CD4-positive, alpha-beta T cell treated with Interleukin-4 for 4 hours (primary cell): Measurements from ENCODE around the gene EIF3L.

Experiments
- DNase-seq: peaks from one replicate; pipeline ENCODE4 v3.0.0-alpha.2; 2020

EIF3L gene

DNA sequence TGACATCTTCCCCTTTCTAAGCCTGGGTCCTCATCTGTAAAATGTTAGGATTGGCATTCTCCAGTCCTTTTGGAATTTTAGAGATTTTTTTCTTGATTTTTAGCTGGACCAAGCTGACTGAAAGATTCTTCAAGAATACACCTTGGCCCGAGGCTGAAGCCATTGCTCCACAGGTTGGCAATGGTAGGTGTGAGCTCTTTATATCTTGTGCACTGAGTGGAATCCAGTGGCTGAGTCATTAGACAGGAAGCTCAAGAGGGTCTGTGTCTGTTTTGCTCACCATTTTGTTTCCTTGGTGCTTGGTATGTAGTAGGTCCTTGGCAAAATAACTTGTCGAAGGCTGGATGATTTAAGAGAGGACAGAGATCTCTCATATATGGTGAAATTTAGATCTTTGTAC is 6.2 kb downstream of the EIF3L start:
- no peak for DNase-seq

DNA sequence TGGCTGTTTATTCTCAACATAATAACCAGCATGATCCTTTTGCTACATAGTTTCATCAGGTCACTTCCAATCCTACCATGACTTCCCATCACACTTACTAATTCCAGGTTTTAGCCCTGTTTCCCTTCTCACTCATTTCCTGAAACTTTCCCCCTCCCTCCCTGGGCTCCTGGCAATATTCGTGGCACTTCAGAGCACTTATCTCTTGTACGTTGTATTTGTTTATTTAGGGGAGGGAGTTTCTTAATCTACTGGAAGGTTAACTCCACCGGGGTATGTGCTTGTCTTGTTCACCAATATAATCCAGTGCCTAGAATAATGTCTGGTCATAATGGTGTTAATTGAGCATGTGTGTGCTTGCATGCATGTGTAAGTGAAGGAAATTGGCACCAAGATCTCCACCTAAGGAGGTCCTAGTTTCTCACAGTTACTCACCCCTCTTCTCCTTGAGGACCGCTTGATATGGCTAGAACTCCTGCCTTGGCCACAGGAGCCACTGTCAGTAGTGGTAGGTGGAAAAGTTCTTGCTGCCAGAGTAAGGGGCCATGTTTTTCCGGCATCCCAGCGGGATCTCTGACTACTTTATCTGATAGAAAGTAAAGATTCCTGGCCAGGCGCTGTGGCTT is 11.7 kb downstream of the EIF3L start:
- no peak for DNase-seq

DNA sequence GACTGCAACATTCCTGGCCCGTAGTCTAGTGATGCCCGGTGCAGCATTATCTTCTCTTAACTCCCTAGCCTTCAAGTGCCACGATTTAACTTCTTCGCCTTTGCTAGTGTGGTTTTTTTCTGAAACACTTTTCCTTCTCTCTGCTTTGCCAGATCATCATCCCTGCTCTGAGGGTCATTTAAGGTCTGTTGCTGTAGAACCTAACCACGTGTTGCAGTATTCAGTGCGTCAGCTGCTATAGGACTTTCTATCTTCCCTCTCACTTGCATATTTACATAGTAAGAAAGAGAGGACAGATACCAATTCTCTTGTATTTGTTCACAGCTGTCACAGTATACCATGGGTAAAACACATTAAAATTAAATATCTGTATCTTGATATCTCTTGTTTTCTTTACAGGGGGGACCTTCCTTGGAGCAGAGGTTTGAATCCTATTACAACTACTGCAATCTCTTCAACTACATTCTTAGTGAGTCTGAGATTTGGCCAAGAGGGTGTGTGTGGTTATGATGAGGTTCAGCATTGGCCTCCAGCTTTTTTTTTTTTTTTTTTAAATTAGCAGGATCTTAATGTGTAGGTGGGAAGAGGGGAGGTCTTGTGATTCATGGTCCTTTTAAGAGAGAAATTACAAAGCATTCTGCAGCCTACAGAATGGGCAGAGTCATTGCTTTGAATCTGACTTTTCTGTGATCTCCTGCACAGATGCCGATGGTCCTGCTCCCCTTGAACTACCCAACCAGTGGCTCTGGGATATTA is 13.5 kb downstream of the EIF3L start:
- no peak for DNase-seq

DNA sequence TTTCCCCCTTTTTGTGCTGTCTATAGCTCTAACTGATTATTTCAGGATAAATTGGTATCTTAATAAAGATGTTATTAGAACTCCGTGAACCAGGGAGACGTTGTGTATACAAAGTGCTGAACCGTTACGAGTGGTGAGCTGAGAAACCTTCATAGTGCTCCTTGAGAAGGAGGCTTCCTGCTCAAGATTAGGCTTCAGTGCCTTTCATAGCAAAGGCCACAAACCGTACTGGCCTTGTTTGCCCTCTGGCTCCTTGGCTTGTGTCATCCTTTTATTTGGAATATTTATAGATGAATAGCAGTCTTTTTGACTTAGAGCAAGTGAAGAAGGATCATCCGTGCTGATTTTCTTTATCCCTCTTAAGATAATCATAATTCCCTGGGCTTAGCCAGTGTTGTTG is 16.3 kb downstream of the EIF3L start:
- no peak for DNase-seq

DNA sequence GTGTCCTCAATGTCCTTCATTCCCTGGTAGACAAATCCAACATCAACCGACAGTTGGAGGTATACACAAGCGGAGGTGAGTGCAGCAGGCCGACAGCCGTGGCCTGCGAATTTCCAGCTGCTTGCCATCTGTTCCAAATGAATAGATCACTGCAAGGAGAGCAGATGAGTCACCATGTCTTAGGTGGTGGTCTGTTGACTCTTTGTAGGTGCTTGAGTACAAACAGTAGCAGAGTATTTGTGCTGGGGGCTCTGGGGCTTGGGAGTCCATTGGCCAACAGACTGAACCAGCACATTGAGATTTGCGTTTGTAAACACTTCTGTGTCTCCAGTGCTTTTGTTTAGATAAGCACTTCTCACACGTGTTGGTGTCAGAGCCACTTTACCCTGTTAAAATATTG is 21.1 kb downstream of the EIF3L start:
- DNase-seq, result no peak

DNA sequence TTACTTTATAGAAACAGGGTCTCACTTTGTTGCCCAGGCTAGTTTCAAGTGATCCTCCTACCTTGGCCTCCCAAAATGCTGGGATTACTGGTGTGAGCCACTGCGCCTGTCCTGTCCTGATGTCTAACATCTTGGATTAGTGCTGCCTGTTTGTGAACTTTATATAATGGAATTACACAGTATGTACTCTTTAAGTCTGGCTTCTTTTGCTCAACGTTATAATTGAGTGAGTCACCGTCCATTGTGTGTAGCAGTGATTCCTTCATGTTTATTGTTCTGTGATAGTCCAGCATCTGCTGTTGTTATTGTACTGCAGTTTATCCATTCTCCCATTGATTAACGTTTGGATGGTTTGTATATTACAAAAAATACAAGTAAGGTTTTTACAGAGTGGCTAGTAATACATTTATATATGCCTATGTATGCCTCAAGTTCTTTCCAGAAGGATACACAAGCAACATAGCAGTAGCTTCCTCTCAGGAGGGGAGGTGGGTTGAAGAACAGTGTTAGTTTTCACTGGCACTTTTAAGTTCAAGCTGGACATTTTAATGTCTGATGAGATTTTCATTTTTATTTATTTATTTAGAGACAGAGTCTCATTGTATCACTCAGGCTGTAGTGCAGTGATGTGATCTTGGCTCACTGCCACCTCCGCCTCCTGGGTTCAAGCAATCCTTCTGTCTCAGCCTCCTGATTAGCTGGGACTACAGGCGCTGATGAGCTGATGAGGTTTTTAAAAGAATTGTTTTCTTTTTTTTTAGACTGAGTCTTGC is 31.6 kb downstream of the EIF3L start:
- no peak for DNase-seq

DNA sequence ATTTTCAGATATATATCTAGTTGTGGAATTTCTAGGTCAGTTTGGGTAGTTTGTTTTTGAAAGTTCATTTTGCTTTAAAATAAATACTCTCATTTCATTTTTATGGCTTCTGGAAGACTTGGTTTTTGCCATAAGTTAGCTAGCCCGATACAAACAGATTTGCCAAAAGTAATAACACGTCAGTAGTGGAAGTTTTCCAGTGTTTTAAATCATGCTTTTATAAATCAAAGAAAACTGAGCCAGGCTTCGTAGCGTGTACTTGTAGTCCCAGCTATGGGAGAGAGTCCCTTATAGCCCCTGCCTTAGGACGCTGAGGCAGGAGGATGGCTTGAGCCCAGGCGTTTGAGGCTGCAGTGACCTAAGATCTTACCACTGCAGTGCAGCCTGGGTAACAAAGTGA is 35.2 kb downstream of the EIF3L start:
- DNase-seq, result no peak

DNA sequence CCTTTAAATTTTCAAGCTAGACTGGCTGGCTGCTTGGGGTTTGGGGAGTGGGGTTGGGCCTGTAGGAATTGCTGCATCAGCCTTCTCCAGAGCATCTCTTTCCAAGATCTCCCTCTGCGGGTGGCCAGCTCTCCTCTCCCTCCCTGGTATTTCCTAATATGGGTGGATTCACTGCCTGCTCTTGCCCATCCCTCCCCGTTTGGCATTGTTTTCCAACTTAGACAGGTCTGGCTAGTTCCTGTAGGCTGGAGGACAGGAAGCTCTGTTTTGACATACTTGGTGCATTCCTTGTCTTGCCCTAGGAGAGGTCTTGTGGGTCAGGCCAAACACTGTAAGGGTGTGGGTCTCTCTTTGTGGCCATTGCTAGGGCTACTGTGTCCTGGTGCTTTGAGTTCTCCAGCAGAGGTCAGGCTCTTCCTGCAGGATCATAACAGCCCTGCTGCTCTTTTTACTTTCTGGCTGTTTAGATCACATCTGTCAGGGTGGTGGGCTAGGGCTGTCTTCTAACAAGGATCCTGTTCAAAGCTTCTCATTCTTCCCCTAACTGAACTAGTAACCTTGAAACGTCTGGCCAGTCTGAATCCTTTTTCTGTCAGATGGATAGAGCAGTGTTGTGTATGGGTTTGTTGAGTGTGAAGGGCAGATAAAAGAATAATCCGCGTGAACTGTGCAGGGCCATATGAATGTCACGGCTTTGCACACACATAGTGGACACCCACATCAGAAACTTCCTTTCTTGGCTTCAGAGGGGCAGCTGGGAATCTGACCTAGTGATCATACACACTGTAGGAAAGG is 38.6 kb downstream of the EIF3L start:
- no peak for DNase-seq

DNA sequence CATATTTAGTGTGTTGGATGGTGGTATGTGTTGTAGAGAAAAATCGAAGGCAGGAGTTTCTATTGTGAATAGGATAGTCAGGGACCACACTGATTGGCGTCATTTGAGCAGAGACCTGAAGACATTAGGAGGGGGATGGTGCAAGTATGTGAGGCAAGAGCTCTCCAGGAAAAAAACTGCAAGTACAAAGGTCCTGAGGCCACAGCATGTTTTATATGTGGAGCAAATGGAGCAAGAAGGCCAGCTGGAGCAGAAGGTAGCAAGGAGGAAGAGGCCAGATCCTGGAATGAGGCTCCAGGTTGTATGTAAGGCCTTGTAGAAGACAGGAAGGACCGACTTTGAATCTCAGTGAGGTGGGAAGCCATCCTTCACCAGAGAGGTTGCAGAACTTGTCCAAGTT is 42.7 kb downstream of the EIF3L start:
- no peak for DNase-seq

DNA sequence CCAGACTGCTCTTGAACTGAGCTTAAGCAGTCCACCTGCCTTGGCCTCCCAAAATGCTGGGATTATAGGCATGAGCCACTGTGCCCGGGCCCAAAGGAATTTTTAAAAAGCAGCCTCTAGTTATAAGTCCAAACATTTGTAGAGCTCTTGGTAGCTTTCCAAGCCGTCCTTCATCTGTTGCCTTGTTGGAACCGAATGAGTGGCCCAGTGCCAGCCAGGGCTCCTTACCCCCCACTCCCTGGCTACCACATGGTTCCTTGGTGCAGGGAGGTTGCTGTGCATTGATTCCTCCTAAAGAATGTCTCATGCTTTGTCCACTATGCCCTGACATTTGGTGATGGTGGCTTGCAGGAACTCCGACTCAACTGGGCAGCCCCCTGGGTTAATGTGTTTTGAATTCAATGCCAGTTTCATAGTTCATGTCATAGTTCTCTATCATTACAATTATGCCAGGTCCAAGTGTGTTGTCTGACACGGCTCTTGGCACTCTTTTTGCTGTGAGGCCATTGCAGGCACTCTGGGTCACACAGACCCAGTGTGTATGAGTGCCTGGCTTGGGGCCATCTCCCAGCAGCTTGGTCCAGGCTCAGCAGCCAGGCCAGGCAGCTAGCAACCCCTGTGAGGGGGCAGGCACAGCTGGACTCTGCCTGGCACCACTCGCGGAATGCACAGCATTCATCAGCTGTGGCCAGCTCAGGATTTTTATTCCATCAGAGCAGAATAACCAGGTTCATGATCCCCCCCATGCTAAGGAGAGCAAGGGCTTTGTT is 43.5 kb downstream of the EIF3L start:
- DNase-seq, result no peak

DNA sequence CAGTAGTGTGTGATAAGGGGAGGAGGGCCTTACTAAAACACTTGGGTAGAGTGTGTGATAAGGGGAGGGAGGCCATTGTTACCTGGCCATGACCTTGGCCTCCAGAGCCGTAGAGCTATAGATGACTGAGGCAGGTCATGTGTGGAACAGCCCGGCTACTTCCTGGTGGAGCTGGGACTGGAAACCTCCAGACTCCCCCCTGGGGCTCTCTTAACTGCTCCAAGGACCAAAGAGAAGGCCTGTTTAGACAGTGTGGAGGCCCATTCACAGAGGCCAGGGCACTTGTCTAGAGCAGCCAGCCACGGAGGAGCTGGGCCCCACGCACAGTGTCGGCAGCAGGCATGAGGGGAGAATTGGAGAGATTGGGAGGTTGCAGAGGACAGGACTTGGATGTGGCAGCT is 44.4 kb downstream of the EIF3L start:
- no peak for DNase-seq

DNA sequence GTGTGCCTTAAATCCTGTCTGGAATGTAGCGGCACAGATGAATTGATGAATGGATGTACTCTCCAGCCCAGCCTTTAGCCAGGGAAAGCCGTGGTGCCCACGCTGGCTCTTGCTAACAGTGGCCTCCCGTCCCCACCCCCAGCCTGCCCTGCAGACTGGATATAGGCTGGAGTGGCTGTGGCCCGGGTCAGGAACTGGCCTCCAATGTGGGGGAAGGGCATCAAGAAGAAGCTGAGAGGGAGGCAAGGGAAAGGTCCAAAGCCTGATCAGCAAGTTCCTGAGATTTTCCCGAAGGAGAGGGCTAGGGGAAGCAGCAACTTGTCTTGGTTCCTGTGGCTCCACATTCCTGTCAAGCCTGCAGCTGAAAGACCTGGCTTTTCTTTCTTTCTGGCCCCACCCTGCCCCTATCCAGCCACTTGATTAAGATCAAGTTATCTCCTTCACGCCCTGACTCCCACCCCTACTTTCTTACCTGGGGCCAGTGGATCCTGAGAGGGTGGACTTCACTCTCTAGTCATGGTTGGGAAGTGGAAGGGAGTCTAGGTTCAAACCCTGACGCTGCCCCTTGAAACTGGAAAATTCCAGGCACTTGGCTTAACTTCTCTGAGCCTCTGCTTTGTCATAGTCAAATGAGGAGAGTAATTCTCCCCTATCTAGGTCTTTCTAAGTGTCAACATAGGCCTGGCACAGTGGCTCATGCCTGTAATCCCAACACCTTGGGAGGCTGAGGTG is 45.9 kb downstream of the EIF3L start:
- no peak for DNase-seq

DNA sequence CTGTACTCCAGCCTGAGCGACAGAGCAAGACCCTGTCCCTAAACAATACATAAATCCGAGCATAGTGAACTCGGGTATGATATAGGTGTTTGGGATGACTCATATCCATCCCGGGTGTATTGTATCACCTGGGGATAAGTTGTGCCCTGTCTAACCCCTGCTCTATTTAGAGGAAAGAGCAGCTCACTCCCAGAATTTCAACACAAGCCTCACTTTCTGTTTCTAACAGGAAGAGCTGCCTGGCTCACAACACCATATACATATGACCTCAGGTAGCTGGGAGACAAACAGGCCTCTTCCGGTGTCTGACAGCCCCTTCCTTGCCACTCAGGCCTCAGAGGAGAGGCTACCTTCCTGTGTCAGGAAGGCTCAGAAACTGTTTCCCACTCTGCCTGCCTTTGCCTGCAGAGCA is 47.0 kb downstream of the EIF3L start:
- peak; percentile 50 for DNase-seq

DNA sequence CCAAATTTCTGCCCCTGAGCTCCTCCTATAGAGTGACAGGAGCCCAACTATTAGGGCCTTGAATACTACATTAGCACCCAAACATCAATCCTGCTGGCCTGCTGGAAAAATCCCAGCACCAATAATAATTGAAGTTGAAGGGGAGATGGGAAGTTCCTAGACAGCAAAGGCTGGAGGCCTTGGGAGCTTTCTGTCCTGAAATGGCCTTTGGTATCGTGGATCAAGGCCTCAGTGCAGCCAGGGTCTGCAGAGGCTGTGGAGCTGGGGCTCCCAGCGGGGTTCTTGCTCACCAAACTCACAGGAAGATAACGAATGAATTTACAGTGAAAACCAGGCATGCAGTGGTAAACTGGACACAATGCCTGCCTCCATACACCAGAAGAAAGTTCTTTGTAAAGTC is 47.7 kb downstream of the EIF3L start:
- DNase-seq, result no peak

DNA sequence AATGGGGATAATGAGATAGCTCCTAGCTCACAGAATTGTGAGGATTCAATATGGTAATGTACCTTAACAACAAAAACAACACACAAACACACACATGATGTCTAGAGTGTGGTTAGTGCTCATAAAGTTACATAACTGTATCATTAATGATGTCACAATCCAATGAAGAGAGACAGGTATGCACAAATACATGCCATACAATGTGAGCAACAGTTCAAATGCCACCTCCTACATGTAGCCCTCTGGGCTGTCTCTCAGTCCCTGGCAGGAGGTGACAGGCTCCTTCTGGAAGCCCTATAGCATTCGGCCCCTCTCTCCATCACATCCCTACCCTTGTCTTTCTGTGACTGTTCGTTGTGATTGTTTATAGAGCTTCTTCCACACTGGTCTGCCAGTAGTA is 48.6 kb downstream of the EIF3L start:
- no peak for DNase-seq

DNA sequence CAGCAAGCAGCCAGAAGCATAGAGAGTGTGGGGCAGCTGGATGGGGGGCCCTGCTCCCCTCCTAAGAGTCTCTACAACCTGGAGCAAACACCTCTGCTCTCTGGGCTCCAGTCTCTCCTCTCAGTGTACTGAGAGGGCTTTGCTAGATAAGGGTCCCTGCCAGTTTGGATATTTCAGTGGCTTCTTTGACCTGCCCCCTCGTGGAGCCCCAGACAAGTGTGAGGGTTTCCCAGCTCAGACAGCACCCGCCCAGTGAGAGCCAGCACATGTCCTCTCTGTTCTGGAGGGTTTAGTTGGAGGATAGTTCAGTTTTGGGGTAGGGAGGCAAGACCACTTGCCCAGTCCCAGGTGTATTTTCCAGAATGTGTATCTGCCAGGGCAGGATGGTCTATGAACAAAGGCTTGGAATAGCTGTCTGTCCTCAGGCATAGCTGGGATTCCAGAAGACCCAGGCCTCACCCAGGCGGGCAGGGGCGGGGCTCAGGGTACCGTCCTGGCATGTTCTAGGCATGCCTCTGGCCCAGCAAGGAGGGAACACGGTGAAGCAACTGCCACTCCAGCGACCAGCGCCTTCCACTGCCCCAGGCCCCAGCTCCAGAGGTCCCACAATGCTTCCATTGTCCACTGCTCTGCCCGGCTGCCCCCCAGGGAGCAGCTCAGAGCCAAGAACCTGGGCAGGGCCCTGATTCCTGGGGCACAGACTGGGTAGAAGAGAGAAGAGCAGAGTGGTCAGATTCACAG is 49.4 kb downstream of the EIF3L start:
- no peak for DNase-seq

DNA sequence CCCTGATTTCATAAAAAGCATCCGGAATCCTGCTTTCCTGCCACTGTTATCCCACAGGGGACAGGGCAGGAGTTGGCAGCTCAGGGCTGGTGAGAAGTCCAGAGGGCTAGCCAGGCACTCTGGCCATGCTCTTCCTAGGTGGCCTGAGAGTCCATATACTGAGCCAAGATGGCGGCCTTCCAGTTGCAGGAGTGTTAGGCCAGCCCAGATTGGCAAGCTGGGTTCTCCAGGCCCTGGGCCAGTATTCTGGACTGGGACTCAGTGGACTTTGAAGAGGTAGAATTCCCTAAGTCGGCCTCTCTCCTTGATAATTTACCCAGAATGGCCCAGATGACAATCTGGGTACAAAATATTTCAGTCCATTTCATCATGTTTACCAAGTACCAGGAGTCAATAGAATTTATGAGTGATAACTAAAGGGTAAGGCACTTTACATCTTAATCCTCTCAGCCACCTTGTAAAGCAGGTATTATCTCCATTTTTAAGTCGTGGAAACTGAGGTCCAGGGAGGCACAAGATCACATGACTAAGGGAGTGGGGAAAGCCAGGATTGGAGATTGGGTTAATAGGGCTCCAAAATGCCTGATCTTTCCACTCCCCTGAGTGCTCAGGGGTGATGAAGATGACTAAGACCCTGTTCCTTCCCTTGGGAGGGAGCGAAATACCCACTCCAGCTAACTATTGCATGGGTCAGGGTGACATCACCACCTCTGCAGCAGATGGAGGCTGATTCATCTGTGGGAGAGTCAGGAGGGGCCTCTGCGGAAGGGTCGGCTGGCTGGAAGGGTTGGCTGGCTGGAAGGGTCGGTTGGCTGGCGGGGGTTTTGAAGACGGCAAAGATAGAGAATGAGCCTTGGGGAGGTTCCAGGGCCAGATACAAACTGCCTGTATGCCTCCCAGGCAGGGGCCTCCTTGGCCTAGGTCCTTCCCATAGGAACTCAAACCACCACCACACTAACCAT is 55.6 kb downstream of the EIF3L start:
- DNase-seq, result peak; percentile 2

DNA sequence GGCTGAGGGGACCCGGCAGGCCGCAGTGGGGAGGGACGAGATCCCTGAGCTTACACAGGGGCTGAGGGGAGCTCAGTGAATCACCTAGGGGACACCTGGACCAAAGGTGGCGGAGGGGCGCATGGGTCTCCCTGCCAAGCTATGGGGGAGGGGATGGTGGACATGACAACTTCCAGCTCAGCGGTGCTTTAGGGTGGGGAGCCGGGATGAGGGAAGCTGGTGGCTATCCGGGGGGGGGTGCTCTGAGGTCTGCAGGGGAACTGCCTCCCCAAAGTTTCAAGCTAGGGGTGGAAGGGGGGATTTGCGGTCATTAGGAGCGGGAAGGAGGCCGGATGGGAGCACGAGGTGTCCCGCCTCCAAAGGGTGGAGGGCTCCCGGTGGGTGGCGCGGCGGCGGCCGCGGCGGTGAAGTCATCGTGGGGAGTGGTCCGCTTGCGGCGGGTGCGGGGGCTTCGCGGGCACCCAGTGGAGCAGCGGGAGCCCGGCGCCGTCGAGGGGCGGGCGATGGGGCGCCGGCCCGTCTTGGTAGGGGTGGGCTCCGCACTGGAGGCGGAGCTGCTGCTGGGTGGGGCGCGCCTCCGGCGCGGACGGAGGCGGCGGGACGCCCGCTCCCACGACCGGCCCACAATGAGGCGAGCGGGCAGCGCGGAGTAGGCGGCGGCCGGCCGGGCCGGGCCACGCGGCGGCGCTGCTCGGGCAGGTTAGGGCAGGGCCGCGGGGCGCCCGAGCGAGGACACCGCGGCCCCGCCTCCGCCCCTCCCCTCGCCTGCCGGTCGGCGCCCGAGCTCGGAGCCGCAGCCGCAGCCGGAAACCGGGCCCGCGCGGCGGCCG is 56.5 kb downstream of the EIF3L start, which contains the start of gene MICALL1:
MICALL1 (plus strand) TSS at position 764 of the 830 bp plus-strand sequence. CDS start 126 bp downstream, outside the sequence.
- peak; percentile 39 for DNase-seq
